Parathyroid adenoma (tissue), 2 donors: Measurements from ENCODE around the gene JAK1.

Source experiments
- H2AFZ ChIP-seq: fragments of 300-600 bp; sonication (generic); one replicate; pipeline ENCODE4 v1.7.0; 2017; ENCODE audit warnings: antibody characterized with exemption, mild to moderate bottlenecking
- H3K27ac ChIP-seq: fragments of 300-600 bp; sonication (generic); one replicate; pipeline ENCODE4 v1.7.0; 2017
- H3K27me3 ChIP-seq: fragments of 300-600 bp; sonication (generic); one replicate; pipeline ENCODE4 v1.7.0; 2017; ENCODE audit warnings: low read length; ENCODE audit not compliant: control insufficient read depth, insufficient read depth
- H3K36me3 ChIP-seq: fragments of 300-600 bp; sonication (generic); one replicate; pipeline ENCODE4 v1.7.0; 2017; ENCODE audit warnings: low read length; ENCODE audit not compliant: control insufficient read depth, insufficient read depth
- H3K4me1 ChIP-seq: fragments of 300-600 bp; sonication (generic); one replicate; pipeline ENCODE4 v1.7.0; 2017; ENCODE audit warnings: control low read depth
- H3K4me2 ChIP-seq: fragments of 300-600 bp; sonication (generic); one replicate; pipeline ENCODE4 v1.7.0; 2017; ENCODE audit warnings: low read length
- H3K4me3 ChIP-seq: fragments of 300-600 bp; sonication (generic); one replicate; pipeline ENCODE4 v1.7.0; 2017; ENCODE audit warnings: low read depth, low read length
- H3K79me2 ChIP-seq: fragments of 300-600 bp; sonication (generic); one replicate; pipeline ENCODE4 v1.7.0; 2017; ENCODE audit warnings: control low read depth
- H3K9ac ChIP-seq: fragments of 300-600 bp; sonication (generic); one replicate; pipeline ENCODE4 v1.7.0; 2017; ENCODE audit warnings: mild to moderate bottlenecking
- H3K9me3 ChIP-seq: fragments of 300-600 bp; sonication (generic); one replicate; pipeline ENCODE4 v1.7.0; 2017; ENCODE audit warnings: low read length; ENCODE audit not compliant: control insufficient read depth
- CTCF ChIP-seq: fragments of 300-600 bp; sonication (generic); IDR thresholded peaks from one replicate; pipeline ENCODE4 v1.7.0; 2017; ENCODE audit warnings: antibody characterized with exemption, mild to moderate bottlenecking
- donor health status: primary hyperparathyroidism.

JAK1 gene

GRCh38 chr1:64959986-64960385 lies 6.4 kb downstream of the JAK1 start:
- Histone ChIP-seq H3K36me3 (no peaks in the 10 kb centered on the region), H3K9ac (no peak overlapping the region), H3K27ac (no peak overlapping the region), H3K27me3 (no peaks in the 10 kb centered on the region), H2AFZ (no peak overlapping the region), H3K79me2 (peaks cover 31% of the 10 kb centered on the region), H3K4me2 (no peak overlapping the region), H3K4me3 (no peak overlapping the region), H3K4me1 (peaks cover 18% of the 10 kb centered on the region), H3K9me3 (no peaks in the 10 kb centered on the region)
- TF ChIP-seq CTCF: no peak

- Histone ChIP-seq H3K9me3 (no peaks in the 10 kb centered on the region), H3K27me3 (no peaks in the 10 kb centered on the region), H3K4me2 (no peak overlapping the region), H3K9ac (no peak overlapping the region), H3K4me3 (no peak overlapping the region), H3K36me3 (no peaks in the 10 kb centered on the region), H3K79me2 (peaks cover 21% of the 10 kb centered on the region), H2AFZ (no peak overlapping the region), H3K4me1 (peaks cover 12% of the 10 kb centered on the region), H3K27ac (no peak overlapping the region)
- TF ChIP-seq CTCF: no peak
These were observed 9.5 kb downstream of the JAK1 start for GRCh38 chr1:64956733-64957441.

GRCh38 chr1:64956010-64956640 lies 10.2 kb downstream of the JAK1 start:
- H3K9ac ChIP-seq: no peak overlapping the region
- no peak overlapping the region for H3K27ac ChIP-seq
- H3K4me2 ChIP-seq: no peak overlapping the region
- no peak overlapping the region for H3K4me3 ChIP-seq
- peaks cover 17% of the 10 kb centered on the region for H3K79me2 ChIP-seq
- H2AFZ ChIP-seq: no peak overlapping the region
- peaks cover 12% of the 10 kb centered on the region for H3K4me1 ChIP-seq
- no peaks in the 10 kb centered on the region for H3K27me3 ChIP-seq
- no peaks in the 10 kb centered on the region for H3K36me3 ChIP-seq
- TF ChIP-seq CTCF: no peak
- no peaks in the 10 kb centered on the region for H3K9me3 ChIP-seq

- Histone ChIP-seq H3K4me3 (no peak overlapping the region), H3K4me2 (no peak overlapping the region), H3K27me3 (no peaks in the 10 kb centered on the region), H3K36me3 (no peaks in the 10 kb centered on the region), H3K4me1 (peaks cover 12% of the 10 kb centered on the region), H3K79me2 (peaks cover 15% of the 10 kb centered on the region), H3K9me3 (no peaks in the 10 kb centered on the region), H3K27ac (no peak overlapping the region), H3K9ac (no peak overlapping the region), H2AFZ (no peak overlapping the region)
- no peak for TF ChIP-seq CTCF
These were observed 11.0 kb downstream of the JAK1 start for GRCh38 chr1:64955097-64956009.
